Sigmoid colon (tissue), 7 donors: Measurements from ENCODE around the gene TGIF1. TPM values are rescaled to one million over a fixed set of nuclear protein-coding genes. Genes with fewer than 3 reads are reported as not detected.

ENCODE experiments used
- DNase-seq: peaks from one replicate; pipeline ENCODE4 v3.0.0-alpha.2; 2019
- H3K27ac ChIP-seq, 4 donors: fragments of 200-600 bp; sonication (generic); one replicate each; pipeline ENCODE4 v1.5.1; 2016 to 2019; ENCODE audit warnings: mild to moderate bottlenecking in 1 of 4
- H3K27me3 ChIP-seq, 3 donors: fragments of 200-600 bp; sonication (generic); one replicate each; pipeline ENCODE4 v1.5.1; 2019; ENCODE audit warnings: mild to moderate bottlenecking in 1 of 3
- H3K36me3 ChIP-seq, 4 donors: fragments of 200-600 bp; sonication (generic); one replicate each; pipeline ENCODE4 v1.5.1; 2016 to 2019
- H3K4me1 ChIP-seq, 4 donors: fragments of 200-600 bp; sonication (generic); one replicate each; pipeline ENCODE4 v1.5.1; 2017 to 2019
- H3K4me3 ChIP-seq, 4 donors: fragments of 200-600 bp; sonication (generic); one replicate each; pipeline ENCODE4 v1.5.1; 2017 to 2019; ENCODE audit warnings: mild to moderate bottlenecking in 2 of 4, moderate library complexity in 1 of 4
- H3K9me3 ChIP-seq, 4 donors: fragments of 200-600 bp in 3 of 4; sonication (generic) in 3 of 4; one replicate each; pipeline versions ENCODE4 v1.5.1 to v1.6.1; 2013 to 2019
- EP300 ChIP-seq, 4 donors: sonication (generic); formaldehyde crosslinking; IDR thresholded peaks; one replicate each; pipeline ENCODE4 v1.6.1; 2017; ENCODE audit warnings: antibody characterized with exemption in 4 of 4
- POLR2A ChIP-seq, 2 donors: fragments of 450-650 bp; IDR thresholded peaks; one replicate each; pipeline ENCODE4 v1.6.1; 2016; ENCODE audit warnings: antibody characterized with exemption in 2 of 2, mild to moderate bottlenecking in 2 of 2, moderate library complexity in 2 of 2
- WGBS, 2 donors: extraction: QIAGEN DNeasy Blood & Tissue Kit; methylation state at CpG; one replicate each; pipeline ENCODE4 v1.1.7; 2013; 5-methylcytosine and 5-hydroxymethylcytosine counted together
- intact Hi-C: fragments of 100-400 bp; cut with DNase I; formaldehyde crosslinking; loops from one replicate; pipeline ENCODE4 v1.15.1; 2023
- polyA plus RNA-seq, 3 donors: library from polyadenylated mRNA; stranded (reverse); fragments of 200-250 nt; gene quantifications; one replicate each; pipeline ENCODE4 v1.2.3, GENCODE V29; 2013
- total RNA-seq, 4 donors: library from RNA; depleted of rRNA; stranded (reverse); fragments of >200 nt; gene quantifications; one replicate each; pipeline ENCODE4 v1.1.0, GENCODE V29; 2016
- TF ChIP-seq, protein P1 (sequence below), 4 experiments: fragments of 450-650 bp in 3 of 4; fragments of 200-600 bp in 1 of 4; IDR thresholded peaks; one replicate each; pipeline ENCODE4 v1.5.1; 2016 to 2019; ENCODE audit warnings: antibody characterized with exemption in 4 of 4, mild to moderate bottlenecking in 3 of 4, moderate library complexity in 2 of 4
- donor health status: healthy with polysubstance abuse.
- donor health status: Bipolar disorder and iron deficiency.
- donor health status: healthy.

Gene TGIF1
- total and polyA plus RNA-seq, 7 donors = 32.1 to 80.6 (median 49.9) TPM

DNA sequence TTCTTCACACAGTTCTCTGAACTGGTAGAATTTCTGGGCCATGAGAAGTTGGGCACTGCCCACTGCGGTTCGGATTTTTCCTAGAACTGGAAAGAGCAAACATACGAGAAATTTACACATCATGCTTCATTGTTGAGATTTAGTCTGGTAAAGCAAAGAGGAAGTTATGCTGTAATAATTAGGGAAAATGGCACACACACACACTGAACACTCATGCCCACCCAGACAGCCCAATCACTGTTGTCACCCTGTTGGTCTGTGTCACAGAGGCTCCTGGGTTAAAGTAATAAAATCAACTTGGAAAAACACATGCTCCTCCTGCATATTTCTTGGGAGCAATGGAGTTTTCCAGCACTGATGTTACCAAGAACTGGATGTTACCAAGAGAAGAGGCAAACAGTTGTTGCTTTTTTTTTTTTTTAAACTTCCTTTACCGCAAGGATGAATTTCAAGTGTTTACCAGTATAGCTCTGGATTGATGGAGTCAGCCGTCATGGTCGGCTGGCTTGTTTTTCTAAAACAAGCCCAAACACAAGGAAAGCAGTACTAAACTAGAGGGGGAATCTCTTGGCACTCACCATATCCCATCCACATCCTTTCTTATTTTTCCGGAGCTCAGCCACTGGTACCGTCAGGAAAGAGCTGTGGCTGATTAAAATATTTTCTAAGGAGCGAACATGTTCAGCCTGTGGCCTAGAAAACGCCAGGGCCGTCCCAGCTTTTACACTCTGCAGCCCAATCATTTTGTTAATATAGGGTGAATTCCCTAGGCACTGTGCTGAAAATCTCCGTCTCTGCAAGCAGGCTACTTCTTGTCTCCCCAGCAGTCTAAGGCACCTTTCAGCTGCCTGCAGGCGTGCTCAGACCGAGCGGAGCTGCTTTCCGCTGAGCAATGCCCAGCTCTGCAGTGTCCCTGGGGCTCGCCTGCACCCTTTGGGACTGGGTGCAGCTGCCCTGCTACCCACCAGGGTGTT lies 58.9 kb downstream of the TGIF1 start:
- H3K36me3 ChIP-seq = no peaks in the 10 kb centered on the region
- WGBS, 2 donors = 83 to 87% methylated on average over 17 of the region's 17 CpGs
- no peaks in the 10 kb centered on the region for H3K4me1 ChIP-seq
- no peak for DNase-seq
- intact Hi-C loops = no loop called here
- H3K9me3 ChIP-seq = no peaks in the 10 kb centered on the region
- H3K27ac ChIP-seq = no peak overlapping the region
- H3K4me3 ChIP-seq = no peak overlapping the region
- no peaks in the 10 kb centered on the region for H3K27me3 ChIP-seq
- TF ChIP-seq EP300 (IDR thresholded peaks at IDR 0.05) (no peak), POLR2A (IDR thresholded peaks at IDR 0.05) (no peak)
- TF ChIP-seq, protein P1, sequence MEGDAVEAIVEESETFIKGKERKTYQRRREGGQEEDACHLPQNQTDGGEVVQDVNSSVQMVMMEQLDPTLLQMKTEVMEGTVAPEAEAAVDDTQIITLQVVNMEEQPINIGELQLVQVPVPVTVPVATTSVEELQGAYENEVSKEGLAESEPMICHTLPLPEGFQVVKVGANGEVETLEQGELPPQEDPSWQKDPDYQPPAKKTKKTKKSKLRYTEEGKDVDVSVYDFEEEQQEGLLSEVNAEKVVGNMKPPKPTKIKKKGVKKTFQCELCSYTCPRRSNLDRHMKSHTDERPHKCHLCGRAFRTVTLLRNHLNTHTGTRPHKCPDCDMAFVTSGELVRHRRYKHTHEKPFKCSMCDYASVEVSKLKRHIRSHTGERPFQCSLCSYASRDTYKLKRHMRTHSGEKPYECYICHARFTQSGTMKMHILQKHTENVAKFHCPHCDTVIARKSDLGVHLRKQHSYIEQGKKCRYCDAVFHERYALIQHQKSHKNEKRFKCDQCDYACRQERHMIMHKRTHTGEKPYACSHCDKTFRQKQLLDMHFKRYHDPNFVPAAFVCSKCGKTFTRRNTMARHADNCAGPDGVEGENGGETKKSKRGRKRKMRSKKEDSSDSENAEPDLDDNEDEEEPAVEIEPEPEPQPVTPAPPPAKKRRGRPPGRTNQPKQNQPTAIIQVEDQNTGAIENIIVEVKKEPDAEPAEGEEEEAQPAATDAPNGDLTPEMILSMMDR (IDR thresholded peaks at IDR 0.05) = no peak

Other genes with a start within 250 kb of the TGIF1 start
- 10 to 100 TPM; 17.3 to 37.7 (median 22.1) TPM for gene MYOM1, start 230.2 kb upstream of the TGIF1 start, total RNA-seq
- gene MYOM1, start 230.2 kb upstream of the TGIF1 start, polyA plus RNA-seq = 10 to 100 TPM in 1 of 3 donors, 1 to 10 TPM in 2; 3.3 to 11.1 (median 5.4) TPM
- 100 to 1,000 TPM; 165 to 208 (median 186) TPM for gene MYL12A, start 202.4 kb upstream of the TGIF1 start, total RNA-seq
- gene MYL12A, start 202.4 kb upstream of the TGIF1 start, polyA plus RNA-seq = 1,000 to 10,000 TPM in 1 of 3 donors, 100 to 1,000 TPM in 2; 558 to 1,173 (median 876) TPM
- 100 to 1,000 TPM; 155 to 227 (median 181) TPM for gene MYL12B, start 188.0 kb upstream of the TGIF1 start, total RNA-seq
- gene MYL12B, start 188.0 kb upstream of the TGIF1 start, polyA plus RNA-seq = 1,000 to 10,000 TPM in 2 of 3 donors, 100 to 1,000 TPM in 1; 696 to 1,674 (median 1,233) TPM